ENCODE data around the gene PAFAH1B1. TPM values are rescaled to one million over a fixed set of nuclear protein-coding genes. Genes with fewer than 3 reads are reported as not detected.

The PAFAH1B1 gene
- polyA plus RNA-seq, 4 donors = 40.2 to 85.0 (median 50.3) TPM

GRCh38 chr17:2580151-2580550, 13.3 kb upstream of the PAFAH1B1 start:
- Histone ChIP-seq H3K4me3 (ENCODE audit: low read depth in 1 of 3, low read length in 3 of 3) (no peak overlapping the region), H3K4me1 (ENCODE audit: control insufficient read depth in 3 of 3, insufficient read depth in 2 of 3, low read depth in 1 of 3, low read length in 2 of 3) (no peaks in the 10 kb centered on the region), H3K36me3 (ENCODE audit: control insufficient read depth in 3 of 3, insufficient read depth in 2 of 3, low read depth in 1 of 3, low read length in 3 of 3) (no peaks in the 10 kb centered on the region), H3K27me3 (ENCODE audit: control insufficient read depth in 3 of 3, insufficient read depth in 3 of 3, low read length in 3 of 3) (peaks cover 0 to 4% (median 0%) of the 10 kb centered on the region in 3 donors), H3K27ac (ENCODE audit: low read depth in 1 of 3, low read length in 2 of 3) (no peak overlapping the region), H3K9me3 (ENCODE audit: control insufficient read depth in 2 of 2, insufficient read depth in 1 of 2, low read depth in 1 of 2, low read length in 1 of 2) (no peaks in the 10 kb centered on the region)
- WGBS, 3 donors = 57 to 72% (median 62%) methylated on average over 4 of the region's 4 CpGs
- DNase-seq = no peak
- no peak for FAIRE-seq

GRCh38 chr17:2580661-2581060, 12.8 kb upstream of the PAFAH1B1 start:
- DNase-seq = no peak
- WGBS, 3 donors = 48 to 79% (median 72%) methylated on average over 5 of the region's 5 CpGs
- no peaks in the 10 kb centered on the region for H3K9me3 ChIP-seq (ENCODE audit: control insufficient read depth in 2 of 2, insufficient read depth in 1 of 2, low read depth in 1 of 2, low read length in 1 of 2)
- peaks cover 0 to 4% (median 0%) of the 10 kb centered on the region in 3 donors for H3K27me3 ChIP-seq (ENCODE audit: control insufficient read depth in 3 of 3, insufficient read depth in 3 of 3, low read length in 3 of 3)
- no peak overlapping the region for H3K4me3 ChIP-seq (ENCODE audit: low read depth in 1 of 3, low read length in 3 of 3)
- no peak overlapping the region for H3K27ac ChIP-seq (ENCODE audit: low read depth in 1 of 3, low read length in 2 of 3)
- no peaks in the 10 kb centered on the region for H3K4me1 ChIP-seq (ENCODE audit: control insufficient read depth in 3 of 3, insufficient read depth in 2 of 3, low read depth in 1 of 3, low read length in 2 of 3)
- no peaks in the 10 kb centered on the region for H3K36me3 ChIP-seq (ENCODE audit: control insufficient read depth in 3 of 3, insufficient read depth in 2 of 3, low read depth in 1 of 3, low read length in 3 of 3)
- FAIRE-seq = no peak

GRCh38 chr17:2582493-2582892, 11.0 kb upstream of the PAFAH1B1 start:
- Histone ChIP-seq H3K9me3 (ENCODE audit: control insufficient read depth in 2 of 2, insufficient read depth in 1 of 2, low read depth in 1 of 2, low read length in 1 of 2) (no peaks in the 10 kb centered on the region), H3K27ac (ENCODE audit: low read depth in 1 of 3, low read length in 2 of 3) (no peak overlapping the region), H3K36me3 (ENCODE audit: control insufficient read depth in 3 of 3, insufficient read depth in 2 of 3, low read depth in 1 of 3, low read length in 3 of 3) (no peaks in the 10 kb centered on the region), H3K4me3 (ENCODE audit: low read depth in 1 of 3, low read length in 3 of 3) (no peak overlapping the region), H3K27me3 (ENCODE audit: control insufficient read depth in 3 of 3, insufficient read depth in 3 of 3, low read length in 3 of 3) (peaks cover 0 to 7% (median 0%) of the 10 kb centered on the region in 3 donors), H3K4me1 (ENCODE audit: control insufficient read depth in 3 of 3, insufficient read depth in 2 of 3, low read depth in 1 of 3, low read length in 2 of 3) (no peaks in the 10 kb centered on the region)
- 96 to 98% (median 96%) methylated on average over 18 of the region's 18 CpGs for WGBS, 3 donors
- FAIRE-seq (no peak), DNase-seq (no peak)

GRCh38 chr17:2591040-2591640, 2.3 kb upstream of the PAFAH1B1 start:
- Histone ChIP-seq H3K9me3 (ENCODE audit: control insufficient read depth in 2 of 2, insufficient read depth in 1 of 2, low read depth in 1 of 2, low read length in 1 of 2) (no peaks in the 10 kb centered on the region), H3K27me3 (ENCODE audit: control insufficient read depth in 3 of 3, insufficient read depth in 3 of 3, low read length in 3 of 3) (peaks cover 0 to 2% (median 0%) of the 10 kb centered on the region in 3 donors), H3K36me3 (ENCODE audit: control insufficient read depth in 3 of 3, insufficient read depth in 2 of 3, low read depth in 1 of 3, low read length in 3 of 3) (no peaks in the 10 kb centered on the region), H3K4me1 (ENCODE audit: control insufficient read depth in 3 of 3, insufficient read depth in 2 of 3, low read depth in 1 of 3, low read length in 2 of 3) (peaks cover 0 to 2% (median 0%) of the 10 kb centered on the region in 3 donors), H3K4me3 (ENCODE audit: low read depth in 1 of 3, low read length in 3 of 3) (no peak overlapping the region), H3K27ac (ENCODE audit: low read depth in 1 of 3, low read length in 2 of 3) (no peak overlapping the region)
- DNase-seq = no peak
- FAIRE-seq = no peak
- 95 to 97% (median 95%) methylated on average over 16 of the region's 16 CpGs for WGBS, 3 donors

- DNase-seq (peak; percentile 81 to 92), FAIRE-seq (no peak)
- Histone ChIP-seq H3K27ac (ENCODE audit: low read depth in 1 of 3, low read length in 2 of 3) (peak overlapping the region; percentile 89 to 100 (median 97)), H3K4me1 (ENCODE audit: control insufficient read depth in 3 of 3, insufficient read depth in 2 of 3, low read depth in 1 of 3, low read length in 2 of 3) (peaks cover 0 to 2% (median 0%) of the 10 kb centered on the region in 3 donors), H3K36me3 (ENCODE audit: control insufficient read depth in 3 of 3, insufficient read depth in 2 of 3, low read depth in 1 of 3, low read length in 3 of 3) (peaks cover 0 to 2% (median 0%) of the 10 kb centered on the region in 3 donors), H3K4me3 (ENCODE audit: low read depth in 1 of 3, low read length in 3 of 3) (peak overlapping the region; percentile 87 to 93 (median 88)), H3K27me3 (ENCODE audit: control insufficient read depth in 3 of 3, insufficient read depth in 3 of 3, low read length in 3 of 3) (no peaks in the 10 kb centered on the region), H3K9me3 (ENCODE audit: control insufficient read depth in 2 of 2, insufficient read depth in 1 of 2, low read depth in 1 of 2, low read length in 1 of 2) (no peaks in the 10 kb centered on the region)
- WGBS, 3 donors = 0% methylated on average over 30 to 77 of the region's 80 CpGs
These were observed 617 bp downstream of the PAFAH1B1 start for GRCh38 chr17:2593821-2594721.

GRCh38 chr17:2594722-2595599, 1.5 kb downstream of the PAFAH1B1 start:
- Histone ChIP-seq H3K27ac (ENCODE audit: low read depth in 1 of 3, low read length in 2 of 3) (peak overlapping the region; percentile 89 to 100 (median 97)), H3K36me3 (ENCODE audit: control insufficient read depth in 3 of 3, insufficient read depth in 2 of 3, low read depth in 1 of 3, low read length in 3 of 3) (peaks cover 0 to 2% (median 0%) of the 10 kb centered on the region in 3 donors), H3K4me3 (ENCODE audit: low read depth in 1 of 3, low read length in 3 of 3) (peak overlapping the region; percentile 87 to 93 (median 88)), H3K9me3 (ENCODE audit: control insufficient read depth in 2 of 2, insufficient read depth in 1 of 2, low read depth in 1 of 2, low read length in 1 of 2) (no peaks in the 10 kb centered on the region), H3K4me1 (ENCODE audit: control insufficient read depth in 3 of 3, insufficient read depth in 2 of 3, low read depth in 1 of 3, low read length in 2 of 3) (peaks cover 0 to 2% (median 0%) of the 10 kb centered on the region in 3 donors), H3K27me3 (ENCODE audit: control insufficient read depth in 3 of 3, insufficient read depth in 3 of 3, low read length in 3 of 3) (no peaks in the 10 kb centered on the region)
- DNase-seq = peak in 1 of 2 donors; percentile 25
- no peak for FAIRE-seq
- WGBS, 3 donors = 1 to 4% (median 2%) methylated on average over 16 of the region's 16 CpGs

GRCh38 chr17:2595716-2596115, 2.3 kb downstream of the PAFAH1B1 start:
- no peaks in the 10 kb centered on the region for H3K9me3 ChIP-seq (ENCODE audit: control insufficient read depth in 2 of 2, insufficient read depth in 1 of 2, low read depth in 1 of 2, low read length in 1 of 2)
- H3K4me3 ChIP-seq (ENCODE audit: low read depth in 1 of 3, low read length in 3 of 3) = peak overlapping the region in 2 of 3 donors; percentile 88 to 93
- FAIRE-seq = no peak
- peaks cover 0 to 2% (median 2%) of the 10 kb centered on the region in 3 donors for H3K4me1 ChIP-seq (ENCODE audit: control insufficient read depth in 3 of 3, insufficient read depth in 2 of 3, low read depth in 1 of 3, low read length in 2 of 3)
- 8 to 12% (median 11%) methylated on average over 4 of the region's 4 CpGs for WGBS, 3 donors
- no peak overlapping the region for H3K27ac ChIP-seq (ENCODE audit: low read depth in 1 of 3, low read length in 2 of 3)
- H3K36me3 ChIP-seq (ENCODE audit: control insufficient read depth in 3 of 3, insufficient read depth in 2 of 3, low read depth in 1 of 3, low read length in 3 of 3) = peaks cover 0 to 5% (median 0%) of the 10 kb centered on the region in 3 donors
- DNase-seq = peak; percentile 17 to 21
- no peaks in the 10 kb centered on the region for H3K27me3 ChIP-seq (ENCODE audit: control insufficient read depth in 3 of 3, insufficient read depth in 3 of 3, low read length in 3 of 3)

- WGBS, 3 donors = 85 to 87% (median 86%) methylated on average over 8 of the region's 8 CpGs
- H3K4me1 ChIP-seq (ENCODE audit: control insufficient read depth in 3 of 3, insufficient read depth in 2 of 3, low read depth in 1 of 3, low read length in 2 of 3) = peaks cover 0 to 2% (median 0%) of the 10 kb centered on the region in 3 donors
- H3K9me3 ChIP-seq (ENCODE audit: control insufficient read depth in 2 of 2, insufficient read depth in 1 of 2, low read depth in 1 of 2, low read length in 1 of 2) = no peaks in the 10 kb centered on the region
These were observed 4.7 kb downstream of the PAFAH1B1 start for GRCh38 chr17:2598166-2598565.

More at GRCh38 chr17:2598166-2598565, 4.7 kb downstream of the PAFAH1B1 start:
- FAIRE-seq (no peak), DNase-seq (no peak)
- Histone ChIP-seq H3K27ac (ENCODE audit: low read depth in 1 of 3, low read length in 2 of 3) (no peak overlapping the region), H3K36me3 (ENCODE audit: control insufficient read depth in 3 of 3, insufficient read depth in 2 of 3, low read depth in 1 of 3, low read length in 3 of 3) (peaks cover 0 to 7% (median 0%) of the 10 kb centered on the region in 3 donors), H3K27me3 (ENCODE audit: control insufficient read depth in 3 of 3, insufficient read depth in 3 of 3, low read length in 3 of 3) (no peaks in the 10 kb centered on the region), H3K4me3 (ENCODE audit: low read depth in 1 of 3, low read length in 3 of 3) (no peak overlapping the region)
